Left ventricle myocardium inferior (tissue), 1 donor: Measurements from ENCODE around the gene SUSD1. TPM values are rescaled to one million over a fixed set of nuclear protein-coding genes. Genes with fewer than 3 reads are reported as not detected.
A peak's percentile ranks its signal among the peaks of the same experiment; 100 is the strongest.

Experiments used
- DNase-seq: peaks from one replicate; pipeline ENCODE4 v3.0.0-alpha.2; 2020
- H3K27ac ChIP-seq: fragments of 200-600 bp; replicated peaks from 2 replicates; pipeline ENCODE4 v1.8.0; 2021
- H3K27me3 ChIP-seq: fragments of 200-600 bp; 2 replicates; pipeline ENCODE4 v1.8.0; 2021; ENCODE audit warnings: low read depth
- H3K36me3 ChIP-seq: fragments of 200-600 bp; 2 replicates; pipeline ENCODE4 v1.8.0; 2021
- H3K4me1 ChIP-seq: fragments of 200-600 bp; 2 replicates; pipeline ENCODE4 v1.8.0; 2021
- H3K4me3 ChIP-seq: fragments of 200-600 bp; 2 replicates; pipeline ENCODE4 v1.8.0; 2021; ENCODE audit warnings: mild to moderate bottlenecking, moderate library complexity
- H3K9me3 ChIP-seq: fragments of 200-600 bp; replicated peaks from 2 replicates; pipeline ENCODE4 v1.8.0; 2021
- CTCF ChIP-seq: fragments of 200-600 bp; IDR thresholded peaks from 2 replicates; pipeline ENCODE4 v1.8.0; 2021; ENCODE audit warnings: antibody characterized with exemption, mild to moderate bottlenecking, borderline replicate concordance
- intact Hi-C: fragments of 100-400 bp; cut with micrococcal nuclease; formaldehyde crosslinking; loops from one replicate; pipeline ENCODE4 v1.11.0; 2022
- long read RNA-seq: library from polyadenylated mRNA; unstranded; transcript quantifications from one replicate; pipeline ENCODE4 v2.0.0, GENCODE V29; 2021
- total RNA-seq: library from RNA; stranded (reverse); fragmentation: NEBNext Ultra II Directional; extraction: Animal tissue kit (Norgen Biotek cat#: 25700); gene quantifications from one replicate; pipeline ENCODE4 v1.2.1, GENCODE V29; 2021
- donor health status: DM: no; HTN: yes; CAD: no; lungs with severe emphysema.

The SUSD1 gene
- 5.1 TPM for total RNA-seq
- long read RNA-seq, partial matches to known transcripts, result 3 of 7 reads
- long read RNA-seq, other reads (novel, unspliced or antisense), result 1 of 7 reads

GRCh38 chr9:112174965-112175795 lies at the start of gene SUSD1:
Gene SUSD1 (minus strand): TSS chr9:112175297. CDS start chr9:112175235, 62 bp downstream.
- DNase-seq, result peak; percentile 58
- intact Hi-C loops, result no loop called here
- Histone ChIP-seq H3K27me3 (no peaks in the 10 kb centered on the region), H3K4me3 (peak within 1 kb of the TSS; percentile 72), H3K36me3 (no peaks in the 10 kb centered on the region), H3K9me3 (no peaks in the 10 kb centered on the region), H3K27ac (peak within 1 kb of the TSS; percentile 84), H3K4me1 (peaks cover 16% of the 10 kb centered on the region)
- TF ChIP-seq CTCF, result no peak

DNA sequence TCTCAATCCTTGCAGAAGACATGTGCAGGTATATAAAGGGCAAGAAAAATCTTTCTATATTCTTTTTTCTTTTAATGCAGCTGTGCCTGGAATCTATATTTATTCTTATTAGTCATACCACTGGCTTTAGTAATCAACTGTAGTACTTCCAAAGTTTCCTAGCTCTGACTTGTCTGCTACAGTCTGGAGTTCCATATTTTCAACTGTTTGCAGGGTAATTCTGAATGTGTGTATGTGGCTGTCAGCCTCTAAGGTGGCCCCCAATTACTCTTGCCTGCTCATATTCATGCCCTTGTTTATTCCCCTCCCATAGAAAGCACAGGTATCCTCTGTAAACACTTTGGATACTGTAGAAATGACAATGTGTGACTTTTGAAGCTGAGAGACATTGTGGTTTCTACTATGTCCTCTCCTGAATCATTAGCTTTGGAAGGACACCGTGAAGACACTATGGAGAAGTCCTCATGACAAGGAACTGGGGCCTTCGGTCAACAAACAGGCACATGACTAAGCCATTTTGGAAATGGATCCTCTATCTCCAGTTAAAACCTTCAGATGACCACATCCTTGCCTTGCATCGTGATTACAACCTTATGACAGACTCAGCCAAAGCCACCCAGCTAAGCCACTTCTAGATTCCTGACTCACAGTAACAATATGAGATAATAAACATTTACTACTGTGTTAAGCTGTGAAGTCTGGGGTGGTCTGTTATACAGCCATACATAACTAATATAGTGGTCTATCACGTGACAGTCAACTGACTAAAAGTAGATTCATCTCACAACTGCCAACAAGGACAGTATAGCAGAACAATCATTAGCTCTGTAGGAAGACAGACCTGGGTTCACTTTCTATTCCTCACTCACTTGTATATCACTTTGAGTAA lies 49.5 kb upstream of the SUSD1 start:
- Histone ChIP-seq H3K27me3 (no peaks in the 10 kb centered on the region), H3K9me3 (no peaks in the 10 kb centered on the region), H3K4me1 (no peaks in the 10 kb centered on the region), H3K4me3 (no peak overlapping the region), H3K36me3 (peaks cover 67% of the 10 kb centered on the region), H3K27ac (no peak overlapping the region)
- no peak for DNase-seq
- TF ChIP-seq CTCF, result no peak
- intact Hi-C loops, result no loop called here

- Histone ChIP-seq H3K27ac (no peak overlapping the region), H3K4me3 (no peak overlapping the region), H3K27me3 (no peaks in the 10 kb centered on the region), H3K36me3 (peaks cover 19% of the 10 kb centered on the region), H3K4me1 (no peaks in the 10 kb centered on the region), H3K9me3 (no peaks in the 10 kb centered on the region)
- DNase-seq, result no peak
- no peak for TF ChIP-seq CTCF
- intact Hi-C loops, result no loop called here
Observed at GRCh38 chr9:112218908-112219307, 43.8 kb upstream of the SUSD1 start.

DNA sequence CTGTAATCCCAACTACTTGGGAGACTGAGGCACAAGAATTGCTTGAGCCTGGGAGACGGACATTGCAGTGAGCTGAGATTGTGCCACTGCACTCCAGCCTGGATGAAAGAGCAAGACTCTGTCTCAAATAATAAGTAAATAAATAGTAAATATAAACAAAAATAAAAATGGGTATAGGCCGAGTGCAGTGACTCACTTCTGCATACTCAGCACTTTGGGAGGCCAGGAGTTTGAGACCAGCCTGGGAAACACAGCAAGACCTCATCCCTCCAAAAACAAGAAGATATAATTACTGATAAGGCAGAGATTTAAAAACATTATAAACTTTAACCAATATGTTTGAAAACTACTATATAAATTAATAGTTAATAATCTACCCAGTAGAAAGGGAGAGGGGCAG lies 37.8 kb upstream of the SUSD1 start:
- Histone ChIP-seq H3K27ac (no peak overlapping the region), H3K4me3 (no peak overlapping the region), H3K9me3 (peaks cover 7% of the 10 kb centered on the region), H3K4me1 (no peaks in the 10 kb centered on the region), H3K36me3 (peaks cover 50% of the 10 kb centered on the region), H3K27me3 (no peaks in the 10 kb centered on the region)
- intact Hi-C loops, result no loop called here
- DNase-seq, result no peak
- TF ChIP-seq CTCF, result no peak

DNA sequence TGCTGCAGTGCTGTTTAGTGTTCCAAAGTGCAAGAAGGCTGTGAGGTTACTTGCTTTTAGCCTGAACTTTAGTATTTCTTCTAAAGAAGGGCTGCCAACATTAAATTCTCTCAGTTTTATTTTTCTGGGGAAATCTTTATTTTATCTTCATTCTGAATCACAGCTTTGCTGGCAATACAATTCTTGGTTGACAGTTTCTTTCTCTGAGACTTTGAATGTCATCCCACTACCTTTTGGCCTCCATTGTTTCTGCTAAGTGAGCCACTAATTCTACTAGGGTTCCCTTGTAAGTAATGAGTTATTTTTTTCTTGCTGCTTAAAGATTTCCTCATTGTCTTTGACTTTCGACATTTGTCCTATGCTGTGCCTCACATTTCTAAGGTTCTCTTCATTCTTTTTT lies 32.4 kb upstream of the SUSD1 start:
- H3K4me3 ChIP-seq, result no peak overlapping the region
- H3K36me3 ChIP-seq, result peaks cover 68% of the 10 kb centered on the region
- H3K27me3 ChIP-seq, result no peaks in the 10 kb centered on the region
- H3K9me3 ChIP-seq, result peaks cover 32% of the 10 kb centered on the region
- TF ChIP-seq CTCF, result no peak
- intact Hi-C loops, result no loop called here
- no peak for DNase-seq
- H3K27ac ChIP-seq, result no peak overlapping the region
- no peaks in the 10 kb centered on the region for H3K4me1 ChIP-seq
